Activated CD8-positive, alpha-beta memory T cell treated with anti-CD3 and anti-CD28 coated beads for 1 hour (primary cell): ENCODE results near the gene TEX47.

ENCODE experiments used
- DNase-seq, 2 donors: peaks; one replicate each; pipeline ENCODE4 v3.0.0-alpha.2; 2020; ENCODE audit warnings: low read depth in 1 of 2; ENCODE audit errors: extremely low read depth in 1 of 2

The TEX47 gene

DNA sequence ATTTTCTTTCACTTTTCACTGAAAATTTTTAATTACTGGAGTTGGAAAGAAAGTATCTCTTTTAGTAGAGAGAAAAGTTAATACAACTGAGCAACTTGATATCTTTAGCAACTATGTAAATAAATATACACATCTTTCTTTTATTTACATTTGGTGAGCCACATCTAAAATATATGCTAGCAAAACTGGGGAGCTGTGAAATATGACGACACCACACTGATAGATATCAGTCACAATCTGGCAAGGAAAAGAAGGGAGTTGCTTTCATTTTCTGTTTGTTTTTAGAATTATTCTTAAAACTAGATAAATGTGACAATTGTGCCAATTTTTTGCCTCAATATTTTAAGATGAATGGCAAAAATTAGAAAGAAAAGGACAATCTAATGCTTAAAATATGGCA is 38.7 kb downstream of the TEX47 start:
- DNase-seq, result no peak

DNA sequence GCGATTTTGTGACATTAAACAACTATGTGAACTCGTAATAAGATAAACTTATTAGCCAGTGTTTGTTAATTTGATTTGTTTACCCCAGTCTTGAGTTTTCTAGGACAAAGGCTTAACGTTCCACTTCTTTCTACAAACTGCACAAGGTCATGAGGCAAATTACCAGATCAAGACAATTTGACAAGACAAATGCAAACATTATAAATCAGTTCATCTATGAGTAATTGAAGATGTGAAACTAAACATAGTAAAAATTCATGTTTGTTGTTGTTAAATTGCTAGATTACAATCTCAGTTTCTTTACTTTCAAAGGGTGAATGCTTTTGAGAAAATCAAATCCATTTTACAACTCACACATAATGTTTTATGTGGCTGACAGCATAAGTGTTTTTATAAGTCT is 49.4 kb downstream of the TEX47 start:
- no peak for DNase-seq
